ELR (cell line): ENCODE measurements around the gene TERB1.
A peak's percentile ranks its signal among the peaks of the same experiment; 100 is the strongest.

ENCODE experiments used
- DNase-seq: peaks from one replicate; pipeline ENCODE4 v3.0.0-alpha.2; 2015; ENCODE audit warnings: low read depth

Gene TERB1

DNA sequence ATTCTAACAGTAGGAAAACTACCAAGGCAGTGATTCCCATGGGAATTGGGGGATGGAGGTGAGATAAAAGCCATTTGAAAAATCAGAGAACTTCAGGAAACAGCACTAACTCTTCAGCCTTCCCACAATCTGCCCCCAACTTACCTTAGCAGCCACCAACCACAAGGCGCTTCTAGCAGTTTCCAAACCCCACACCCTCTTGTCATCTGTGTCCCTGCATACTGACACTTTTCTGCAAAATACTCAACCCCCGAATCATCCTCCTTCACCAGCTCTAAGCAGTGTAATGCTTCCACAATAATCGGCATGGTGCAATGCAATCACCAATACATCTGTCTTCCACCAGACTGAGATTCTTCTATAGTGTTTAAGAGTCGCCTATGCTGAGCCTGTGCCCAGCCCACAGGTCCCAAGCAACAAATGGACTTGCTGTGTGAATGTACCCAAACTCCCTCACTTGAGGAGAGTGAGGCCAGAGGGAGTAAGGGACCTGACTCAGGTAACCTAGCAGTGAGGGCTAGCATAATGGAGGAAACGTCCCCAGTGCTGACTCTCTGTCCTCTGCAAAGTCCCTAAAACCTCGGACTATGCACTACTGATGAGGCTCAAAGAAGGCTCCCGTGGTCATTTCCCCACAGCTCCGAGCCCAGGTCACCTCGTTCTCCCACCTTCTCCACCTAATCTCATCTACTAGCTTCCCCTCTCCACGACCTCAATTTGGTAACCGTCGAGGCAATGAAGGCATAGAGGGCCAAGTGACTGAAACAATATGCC is 50.9 kb downstream of the TERB1 start:
- DNase-seq: peak; percentile 13

DNA sequence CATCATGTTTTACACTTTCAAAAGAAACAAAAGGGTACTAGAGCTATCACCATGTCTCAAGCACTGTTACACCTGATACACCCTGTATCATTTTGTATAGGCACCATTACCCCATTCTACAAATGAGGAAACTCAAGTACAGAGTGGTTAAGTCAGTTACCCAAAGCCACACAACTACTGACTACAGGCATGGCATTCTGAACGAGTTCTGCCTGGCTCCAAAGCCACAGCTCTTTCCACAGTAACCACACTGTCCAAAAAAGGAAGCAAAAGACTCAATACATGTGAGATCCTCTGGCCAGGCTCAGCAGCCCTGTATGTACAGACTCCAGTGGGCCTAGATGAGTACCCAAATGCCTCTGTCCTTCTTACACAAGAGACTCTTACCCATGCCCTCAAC is 54.7 kb downstream of the TERB1 start:
- no peak for DNase-seq

DNA sequence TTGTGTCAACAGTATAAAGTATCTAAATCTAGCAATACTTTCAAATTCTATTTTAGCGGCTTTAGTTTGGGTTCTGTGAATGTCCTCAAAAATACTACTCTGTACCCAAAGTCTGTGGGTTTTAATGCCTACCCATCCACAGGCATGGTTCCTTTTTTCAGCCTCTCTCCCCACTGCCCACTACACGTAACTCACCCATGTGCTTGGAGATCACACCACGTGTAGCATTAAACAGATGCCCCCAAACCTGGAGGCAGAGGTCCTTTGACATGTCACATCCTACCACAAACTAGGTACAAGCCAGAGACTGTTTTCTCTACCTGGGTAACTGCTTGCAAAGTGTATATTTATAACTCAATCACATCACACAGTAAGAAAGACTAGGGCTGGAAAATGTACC is 55.3 kb downstream of the TERB1 start:
- no peak for DNase-seq

DNA sequence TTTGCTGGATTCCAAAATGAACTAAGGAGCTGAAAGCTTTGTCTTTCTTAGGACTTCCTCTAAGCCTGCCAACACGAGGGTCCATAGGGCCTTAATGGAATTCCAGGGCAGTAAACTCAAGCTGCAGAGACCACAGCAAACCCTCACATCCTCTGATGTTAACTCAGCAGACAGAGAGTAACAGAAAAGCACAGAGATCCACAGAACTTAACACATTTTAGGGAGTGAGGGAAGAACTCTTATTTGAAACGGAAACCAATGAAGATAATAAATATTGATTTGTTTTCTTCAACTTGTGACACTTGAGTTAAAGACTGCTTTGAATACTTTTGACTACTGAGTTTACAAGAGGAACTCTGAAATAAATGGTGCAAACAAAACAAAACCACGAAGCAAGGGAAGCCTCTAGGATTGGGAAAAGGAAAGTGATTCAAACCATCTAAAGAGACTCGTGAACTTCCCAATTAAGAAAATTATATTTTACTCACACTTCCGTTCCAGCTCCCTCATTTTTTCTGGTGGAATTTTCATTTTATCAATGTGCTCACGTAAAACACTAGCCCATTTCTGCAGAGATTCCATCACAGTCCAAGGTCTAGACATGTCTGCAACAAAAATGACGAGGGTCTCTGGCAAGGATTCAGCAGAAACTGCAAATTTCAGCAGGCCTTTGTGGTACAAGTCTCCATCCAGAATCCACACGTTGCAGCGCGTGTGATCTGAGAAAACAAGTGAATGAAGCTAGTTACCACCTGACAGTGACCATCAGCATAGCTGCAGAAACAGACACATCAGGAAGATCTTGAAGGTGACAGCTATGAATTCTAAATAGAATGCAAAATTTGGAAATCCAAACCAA is 59.2 kb downstream of the TERB1 start:
- DNase-seq: peak; percentile 26

DNA sequence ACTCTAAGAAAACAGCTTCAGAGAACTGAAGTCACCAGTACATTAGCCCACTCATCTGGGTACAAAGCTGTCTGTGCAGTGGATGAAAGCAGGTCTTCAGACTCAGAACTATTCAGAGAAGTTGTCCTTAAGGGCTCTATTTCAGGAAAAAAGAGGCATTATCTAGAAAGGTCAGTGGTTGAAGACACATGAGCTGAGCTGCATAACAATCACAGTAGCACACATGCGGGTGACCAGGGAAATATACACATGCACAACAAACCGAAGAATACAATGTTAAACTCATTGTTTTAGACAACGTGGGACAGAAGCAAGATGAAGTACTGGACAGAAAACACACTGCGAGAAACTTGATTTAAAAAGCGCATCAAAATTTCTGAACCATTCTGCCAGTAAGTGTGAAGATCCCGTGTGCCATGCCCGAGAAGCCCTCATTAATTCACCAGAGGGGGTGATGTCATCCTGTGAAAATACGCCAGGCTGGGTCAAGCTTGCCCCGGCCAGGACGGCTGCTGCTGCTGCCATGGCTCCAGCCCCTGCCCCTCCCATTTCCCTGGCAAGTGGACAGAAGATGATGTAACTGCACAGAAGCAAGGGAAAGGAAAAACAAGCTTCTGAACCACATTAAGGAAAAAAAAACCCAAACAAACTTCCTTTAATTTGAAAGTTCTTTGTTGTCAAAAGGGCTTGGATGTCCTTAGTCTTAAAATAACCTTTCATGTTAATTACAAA is 60.0 kb downstream of the TERB1 start:
- peak; percentile 87 for DNase-seq

DNA sequence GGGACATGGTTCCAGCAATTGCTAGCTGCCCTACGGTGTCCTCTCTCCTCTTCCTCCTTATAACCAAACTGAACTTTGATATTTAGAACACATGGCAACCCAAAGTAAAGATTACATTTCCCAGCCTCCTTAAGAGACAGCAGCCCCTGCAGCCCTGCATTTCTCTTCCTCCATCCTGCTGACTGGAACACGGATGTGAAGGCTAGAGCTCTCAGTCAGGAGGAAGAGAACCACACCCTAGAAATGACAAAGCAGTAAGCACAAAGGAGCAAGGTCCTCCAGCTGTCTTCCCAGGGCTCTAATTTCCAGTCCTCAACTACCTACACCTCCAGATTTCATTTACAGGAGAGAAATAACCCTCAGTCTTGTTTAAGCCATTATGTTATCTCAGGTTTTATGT is 60.9 kb downstream of the TERB1 start:
- peak; percentile 56 for DNase-seq

DNA sequence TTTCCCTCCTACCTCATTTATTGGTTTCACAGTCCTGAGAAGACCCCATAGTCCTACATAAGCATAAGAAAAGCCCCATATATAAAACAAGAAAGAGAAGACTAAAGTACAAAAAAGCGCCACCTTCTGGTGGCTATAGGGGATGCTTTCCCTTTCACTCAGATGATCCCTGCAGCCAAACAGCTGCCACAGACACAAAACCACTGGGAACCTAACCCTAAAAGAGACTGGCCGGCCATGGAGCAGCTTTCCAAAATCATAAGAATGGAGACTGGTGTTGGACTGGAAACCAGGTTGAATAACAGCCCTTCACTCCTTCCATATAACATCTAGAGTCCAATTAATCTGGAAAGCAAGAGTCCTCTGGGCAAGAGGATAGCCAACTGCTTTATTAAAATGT is 61.4 kb downstream of the TERB1 start:
- DNase-seq: peak; percentile 64

DNA sequence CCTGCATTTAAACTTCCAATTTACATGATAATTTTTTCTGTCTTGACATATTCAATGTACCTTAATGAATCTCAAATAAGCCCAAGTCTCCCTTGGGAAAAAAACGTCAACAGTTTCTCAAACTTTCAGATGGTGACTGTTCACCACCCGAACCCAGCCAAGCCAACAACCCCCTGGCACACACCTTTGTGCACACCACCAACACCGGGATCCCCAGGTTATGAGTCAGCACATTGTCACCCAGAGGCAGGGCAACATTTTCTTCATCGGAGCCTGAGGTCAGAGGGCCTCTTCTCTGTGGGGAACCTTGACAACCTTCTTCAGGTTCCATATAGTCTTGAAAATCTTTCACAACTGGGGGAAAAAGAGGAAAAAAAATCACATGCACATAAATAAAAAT is 65.5 kb downstream of the TERB1 start:
- DNase-seq: peak; percentile 50

DNA sequence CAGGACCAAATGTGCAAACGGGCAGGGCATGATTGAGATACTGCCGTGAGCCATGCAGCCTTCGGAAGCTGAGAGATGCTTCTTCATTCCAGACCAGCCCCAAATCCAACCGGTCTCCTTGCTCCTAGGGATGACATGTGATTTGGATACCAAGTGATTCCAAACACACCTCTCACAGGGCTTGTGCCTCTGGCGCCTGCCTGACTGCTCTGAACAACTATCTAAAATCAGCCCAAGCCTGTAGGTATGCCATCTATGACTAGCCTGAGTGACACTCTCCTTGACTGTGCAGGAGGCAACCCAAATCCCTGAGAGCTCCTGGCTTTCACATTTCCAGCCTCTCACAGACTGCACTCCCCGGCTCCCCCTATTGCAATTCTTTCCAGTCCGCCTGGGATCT is 70.3 kb downstream of the TERB1 start:
- no peak for DNase-seq

DNA sequence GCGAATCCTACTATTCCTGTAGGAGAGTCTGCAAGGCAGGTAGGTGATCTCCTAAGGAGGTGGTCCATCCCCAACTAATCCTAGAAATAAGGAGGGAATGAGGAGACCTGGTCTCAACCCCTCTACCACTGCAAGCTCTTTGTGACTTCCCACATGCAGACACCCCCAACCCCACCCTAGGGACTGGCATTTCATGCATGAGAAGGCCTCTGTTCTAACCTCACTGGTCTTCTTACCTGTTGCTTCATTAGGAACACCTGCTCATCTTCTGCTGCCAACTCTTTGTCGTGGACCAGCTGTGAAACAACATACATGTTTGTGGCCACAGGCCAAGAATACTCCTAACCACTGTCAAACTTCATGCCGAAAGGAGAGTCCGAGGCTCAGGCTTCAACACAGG is 72.6 kb downstream of the TERB1 start:
- DNase-seq: no peak

DNA sequence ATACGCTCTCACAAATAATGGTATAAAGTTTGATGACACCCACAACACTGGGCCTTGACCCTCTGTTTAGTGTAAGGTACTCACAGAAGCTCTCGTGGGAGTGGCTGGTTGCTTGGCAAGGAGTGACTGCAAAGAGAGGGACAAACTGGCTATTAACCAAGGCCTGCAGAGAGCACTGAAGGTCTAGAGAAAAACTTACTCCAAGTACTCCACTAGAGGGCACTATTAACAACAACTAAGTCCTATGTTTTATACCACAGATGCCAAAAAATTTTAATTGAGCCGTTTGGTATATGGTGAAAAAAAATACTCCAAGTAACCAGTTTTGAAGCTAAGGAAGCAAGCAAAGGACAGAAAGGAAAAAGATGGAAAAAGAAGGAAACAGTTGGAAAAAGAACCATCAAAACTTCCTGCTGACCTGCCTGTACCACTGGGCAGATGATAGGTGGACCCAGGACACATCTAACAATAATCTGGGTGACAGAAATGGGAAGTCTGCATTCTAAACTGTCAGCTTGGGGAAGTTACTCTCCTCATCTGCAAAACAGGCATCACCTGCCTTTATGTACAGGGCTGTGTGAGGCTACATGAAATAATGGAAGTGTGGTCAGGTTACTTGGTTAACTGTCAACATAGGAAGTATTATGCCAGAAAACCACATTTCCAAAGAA is 73.1 kb downstream of the TERB1 start:
- peak; percentile 81 for DNase-seq

DNA sequence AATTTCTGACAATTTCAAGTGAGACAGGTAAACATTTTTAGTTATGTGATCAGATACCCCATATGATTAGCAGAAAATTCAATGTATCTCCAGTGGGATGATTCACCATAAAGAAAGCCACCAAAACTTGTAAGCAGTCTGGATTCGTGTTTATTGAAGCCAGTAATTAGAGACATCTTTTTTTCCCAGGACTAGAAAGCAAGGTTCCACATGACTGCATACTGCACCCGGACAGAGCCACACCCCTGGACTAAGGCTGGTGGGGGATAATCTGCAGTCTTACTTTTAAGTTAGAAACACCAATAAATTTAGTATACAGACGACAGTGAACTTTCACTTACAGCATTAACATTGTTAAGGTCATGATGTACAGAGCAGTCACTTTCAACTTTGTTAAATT is 80.6 kb downstream of the TERB1 start:
- DNase-seq: no peak

DNA sequence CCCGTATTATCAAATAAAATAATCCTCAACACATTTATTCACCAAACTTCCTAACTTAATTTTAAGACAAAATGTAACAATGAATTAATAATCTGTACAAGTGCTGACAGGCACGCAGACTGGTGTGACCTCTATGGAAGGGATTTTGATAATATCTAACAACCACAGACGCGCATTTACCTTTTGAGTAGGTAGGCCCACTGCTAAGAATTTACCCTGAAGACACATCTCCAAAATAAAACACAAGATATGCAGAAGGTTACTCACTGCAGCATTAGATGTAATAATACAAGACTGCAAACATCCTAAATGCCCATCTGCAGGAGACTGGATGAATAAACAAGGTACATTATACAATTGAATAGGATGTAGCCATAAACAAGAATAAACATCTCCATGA is 82.1 kb downstream of the TERB1 start:
- no peak for DNase-seq

DNA sequence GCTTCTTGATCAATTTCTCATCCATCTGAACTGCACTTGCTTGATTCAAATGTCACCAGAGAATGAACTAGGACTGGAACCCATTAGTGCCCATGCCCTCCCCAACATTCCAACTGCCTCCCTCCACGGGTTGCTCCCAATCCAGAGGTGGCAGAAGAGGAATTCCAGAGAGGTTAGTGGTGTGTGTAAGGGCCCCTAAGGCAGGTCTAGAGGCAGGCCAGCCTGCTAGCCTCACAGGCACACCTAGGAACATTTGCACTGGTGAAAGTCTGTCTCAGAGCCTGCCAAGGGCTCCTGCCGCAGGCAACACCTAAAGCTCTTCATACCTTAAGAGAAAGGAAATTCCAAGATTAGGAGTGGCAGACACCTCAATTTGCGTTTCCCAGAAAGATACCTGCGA is 83.6 kb downstream of the TERB1 start:
- DNase-seq: no peak

DNA sequence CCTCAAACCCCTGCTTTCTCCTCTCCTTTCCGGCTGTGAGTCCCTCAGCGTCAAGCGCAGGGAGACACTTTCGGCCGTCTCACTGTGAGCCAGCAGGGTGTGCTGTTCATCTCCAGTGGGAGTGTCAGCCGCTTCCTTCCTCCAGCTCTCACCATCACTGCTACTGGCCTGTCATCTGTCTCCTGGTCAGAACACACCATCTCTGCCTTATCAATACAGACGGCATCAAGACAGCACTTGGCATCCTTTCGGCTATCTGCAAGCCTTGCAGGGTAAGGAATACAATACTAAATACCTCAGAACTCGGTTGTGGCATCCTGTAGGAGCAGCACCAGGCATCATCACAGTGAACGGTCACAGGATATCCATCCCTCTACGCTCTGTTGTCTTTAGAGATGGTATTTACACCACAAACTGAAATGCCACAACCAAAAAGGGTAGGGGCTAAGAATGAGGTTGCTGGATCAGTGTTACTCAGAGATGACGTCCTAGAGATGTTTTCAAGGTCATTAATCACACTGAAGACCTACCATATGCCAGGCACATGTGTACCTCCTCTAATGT is 84.2 kb downstream of the TERB1 start:
- peak; percentile 58 for DNase-seq

DNA sequence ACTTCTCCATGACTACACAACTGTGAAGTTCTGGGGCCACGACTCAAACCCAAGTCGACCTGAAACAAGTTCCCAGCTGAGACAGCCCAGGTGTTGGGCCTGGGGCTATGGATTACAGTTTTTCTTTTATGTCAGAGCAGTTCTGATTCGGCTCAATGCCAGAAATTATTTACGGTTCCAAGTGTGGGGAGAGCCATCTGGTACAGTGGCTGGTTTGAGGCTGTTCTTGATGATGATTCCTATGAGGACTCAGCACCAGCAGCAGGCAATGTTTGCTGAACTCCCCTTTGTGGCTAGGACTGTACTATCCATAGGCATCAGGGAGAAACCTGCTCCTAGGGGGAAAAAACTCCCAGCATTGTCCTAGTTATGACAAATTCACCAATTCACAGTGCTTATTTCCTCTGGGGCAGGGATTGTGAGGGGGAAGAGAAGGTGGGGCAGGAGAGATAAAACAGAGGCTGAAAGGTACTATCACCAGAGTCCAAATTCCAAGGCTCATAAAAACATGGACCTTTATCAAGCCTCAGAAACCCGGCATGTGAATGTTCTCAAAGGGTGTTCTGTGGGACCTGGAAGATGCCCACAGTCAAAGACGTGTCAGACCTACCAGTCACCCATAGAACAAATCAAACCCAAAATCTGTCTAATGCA is 86.6 kb downstream of the TERB1 start:
- peak; percentile 28 for DNase-seq

DNA sequence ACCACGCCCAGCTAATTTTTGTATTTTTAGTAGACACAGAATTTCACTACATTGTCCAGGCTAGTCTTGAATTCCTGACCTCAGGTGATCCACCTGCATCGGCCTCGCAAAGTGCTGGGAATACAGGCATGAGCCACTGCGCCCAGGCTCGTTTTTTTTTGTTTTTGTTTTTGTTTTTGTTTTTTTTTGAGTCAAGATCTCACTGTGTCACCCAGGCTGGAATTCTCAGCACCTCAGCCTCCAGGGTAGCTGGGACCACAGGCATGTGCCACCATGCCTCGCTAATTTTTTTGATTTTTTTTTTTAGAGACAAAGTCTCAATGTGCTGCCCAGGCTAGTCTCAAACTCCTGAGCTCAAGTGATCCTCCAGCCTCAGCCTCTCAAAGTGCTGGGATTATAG is 87.3 kb downstream of the TERB1 start:
- DNase-seq: no peak

DNA sequence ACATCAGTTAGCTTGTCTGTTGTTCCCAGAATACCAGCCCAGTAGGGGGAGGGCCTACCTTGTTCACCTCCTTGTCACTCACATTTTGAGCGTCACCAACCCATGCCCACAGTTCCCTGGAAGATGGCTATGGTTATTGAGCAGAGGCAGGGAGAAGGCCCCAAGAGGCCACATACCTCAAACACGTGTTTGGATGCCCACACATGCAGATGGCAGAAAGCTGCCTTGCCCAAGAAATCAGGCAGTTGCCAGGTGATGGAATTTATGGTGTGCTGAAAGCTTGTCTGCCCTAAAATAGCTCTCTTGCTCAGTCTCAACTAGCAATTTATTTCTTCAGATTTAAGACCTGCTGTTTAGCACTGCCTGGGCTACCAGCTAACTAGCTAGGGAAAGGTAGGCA is 88.3 kb downstream of the TERB1 start:
- no peak for DNase-seq

DNA sequence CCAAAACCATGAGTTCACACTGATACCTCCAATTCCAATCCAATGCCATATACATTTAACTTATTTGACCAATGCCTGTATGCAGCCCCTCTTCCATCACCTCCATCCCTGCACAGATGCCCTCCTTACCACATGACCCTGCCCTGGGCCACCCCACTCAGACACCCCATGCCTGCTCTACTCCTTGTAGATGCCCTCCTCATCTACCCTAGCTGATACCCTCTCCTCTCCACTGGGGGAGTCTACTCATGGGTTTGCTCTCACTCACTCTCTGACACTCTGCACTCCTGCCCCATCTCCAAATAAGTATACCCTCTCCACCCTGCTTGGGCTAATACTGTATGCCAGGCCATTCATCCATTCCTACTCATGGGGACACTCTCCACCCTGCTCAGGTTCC is 88.9 kb downstream of the TERB1 start:
- DNase-seq: no peak

DNA sequence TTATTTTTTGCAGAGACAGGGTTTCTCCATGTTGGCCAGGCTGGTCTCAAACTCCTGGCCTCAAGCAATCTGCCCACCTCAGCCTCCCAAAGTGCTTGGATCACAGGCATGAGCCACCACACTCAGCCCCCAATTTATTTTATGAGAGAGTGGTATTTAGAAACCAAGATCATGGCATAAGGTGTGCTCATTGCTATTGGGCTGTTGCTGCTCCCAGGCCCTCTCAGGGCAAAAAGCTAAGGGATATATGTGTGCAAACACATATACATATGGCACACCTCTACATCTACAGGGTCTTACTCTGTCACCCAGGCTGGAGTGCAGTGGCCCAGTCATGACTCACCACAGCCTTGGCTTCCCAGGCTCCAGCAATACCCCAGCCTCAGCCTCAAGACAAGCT is 89.8 kb downstream of the TERB1 start:
- no peak for DNase-seq

DNA sequence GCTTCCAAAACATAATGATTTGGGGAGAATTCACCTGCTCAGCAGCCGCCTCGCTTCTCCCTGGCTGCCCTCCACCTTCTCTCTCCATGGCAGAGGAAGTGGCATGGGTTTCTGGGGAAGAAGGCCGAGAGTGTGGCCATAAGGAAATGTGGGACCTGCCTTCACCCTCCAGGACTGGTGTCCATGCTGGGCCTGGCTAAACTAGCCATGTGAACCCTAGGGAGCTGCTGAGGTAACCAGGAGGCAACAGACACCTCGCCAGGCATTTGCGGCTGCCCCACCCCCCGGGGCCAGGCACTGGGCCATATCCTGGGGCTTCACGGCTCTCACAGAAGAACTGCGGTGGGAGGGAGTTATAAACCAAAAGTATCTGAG is 94.9 kb downstream of the TERB1 start:
- DNase-seq: no peak
